SHP77 (cell line): ENCODE measurements around the gene FMNL3.
"Not testable (repeated sequence)": the region's sequence is repeated elsewhere in the genome, so short reads cannot be mapped to it uniquely, and the experiment has no call there.

ENCODE experiments used
- DNase-seq, 2 experiments: peaks; one replicate each; lab custom pipeline; 2025; lab: John Stamatoyannopoulos, UW

The FMNL3 gene

GRCh38 chr12:49632401-49632800 is 74.8 kb downstream of the FMNL3 start:
- DNase-seq: no peak

- DNase-seq: no peak
These were observed 75.8 kb downstream of the FMNL3 start for GRCh38 chr12:49631336-49631907.

- no peak for DNase-seq
These were observed 79.3 kb downstream of the FMNL3 start for GRCh38 chr12:49627752-49628360.

- no peak for DNase-seq
These were observed 80.4 kb downstream of the FMNL3 start for GRCh38 chr12:49626836-49627235.

GRCh38 chr12:49626169-49626835 is 80.9 kb downstream of the FMNL3 start:
- DNase-seq: no peak

- DNase-seq: no peak
These were observed 82.2 kb downstream of the FMNL3 start for GRCh38 chr12:49624921-49625577.

GRCh38 chr12:49623142-49623904 is 83.9 kb downstream of the FMNL3 start, which contains the start of gene PRPF40B:
Gene PRPF40B, plus strand, starts transcription at chr12:49623561. Its CDS starts 30 bp downstream, at chr12:49623591.
- peak; percentile 80 to 86 for DNase-seq

- peak in 1 of 2 experiments; percentile 24 for DNase-seq
These were observed 84.6 kb downstream of the FMNL3 start for GRCh38 chr12:49622501-49623141.

GRCh38 chr12:49621651-49622500 is 85.3 kb downstream of the FMNL3 start:
- DNase-seq: no peak

- DNase-seq: no peak
These were observed 87.9 kb downstream of the FMNL3 start for GRCh38 chr12:49619286-49619685.

GRCh38 chr12:49618576-49618975 is 88.6 kb downstream of the FMNL3 start:
- DNase-seq: no peak

GRCh38 chr12:49616533-49617219 is 90.5 kb downstream of the FMNL3 start:
- no peak for DNase-seq

GRCh38 chr12:49615725-49616124 is 91.5 kb downstream of the FMNL3 start:
- DNase-seq: no peak

- DNase-seq: no peak
These were observed 95.0 kb downstream of the FMNL3 start for GRCh38 chr12:49612210-49612609.

GRCh38 chr12:49610785-49611184 is 96.4 kb downstream of the FMNL3 start:
- DNase-seq: not testable (repeated sequence)

- no peak for DNase-seq
These were observed 97.4 kb downstream of the FMNL3 start for GRCh38 chr12:49609875-49610154.

GRCh38 chr12:49609059-49609874 is 97.9 kb downstream of the FMNL3 start:
- DNase-seq: no peak

GRCh38 chr12:49605539-49605938 is 101.7 kb downstream of the FMNL3 start, which contains the start of gene FAM186B:
Gene FAM186B, minus strand, starts transcription at chr12:49605639. Its CDS starts 162 bp downstream, at chr12:49605477.
- not testable (repeated sequence) for DNase-seq

- no peak for DNase-seq
These were observed 102.3 kb downstream of the FMNL3 start for GRCh38 chr12:49604856-49605255.
